Measurements from ENCODE around the gene NECTIN3.

DNA sequence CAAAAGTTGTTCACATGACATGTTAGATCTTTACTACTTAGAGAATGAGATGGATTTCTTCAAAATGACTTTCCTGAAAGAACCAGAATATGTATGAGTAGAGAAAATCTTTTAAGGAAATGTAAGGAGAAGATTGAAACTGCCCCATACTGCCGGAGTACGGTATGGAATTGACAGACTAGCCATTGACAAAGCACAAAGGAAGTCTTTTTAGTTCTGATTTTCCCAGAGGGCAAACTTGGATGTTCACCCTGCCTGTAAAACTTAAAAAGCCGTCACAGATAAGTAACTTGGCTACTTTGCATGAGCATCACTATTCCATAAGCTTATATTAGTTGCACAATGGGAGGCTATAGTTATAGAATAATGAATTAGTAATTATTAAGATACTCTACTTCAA, 93.8 kb downstream of the NECTIN3 start:
- no peak for TF ChIP-seq CREB1 (IDR thresholded peaks at IDR 0.05; ENCODE audit: low read depth)
- no peak for TF ChIP-seq CEBPB (IDR thresholded peaks at IDR 0.05)
- no peak for TF ChIP-seq NFIC (IDR thresholded peaks at IDR 0.05)
- no peak for TF ChIP-seq TEAD4 (IDR thresholded peaks at IDR 0.05)
- TF ChIP-seq FOXM1 (IDR thresholded peaks at IDR 0.05; ENCODE audit: borderline replicate concordance, low read depth) = no peak
- TF ChIP-seq, protein P1, sequence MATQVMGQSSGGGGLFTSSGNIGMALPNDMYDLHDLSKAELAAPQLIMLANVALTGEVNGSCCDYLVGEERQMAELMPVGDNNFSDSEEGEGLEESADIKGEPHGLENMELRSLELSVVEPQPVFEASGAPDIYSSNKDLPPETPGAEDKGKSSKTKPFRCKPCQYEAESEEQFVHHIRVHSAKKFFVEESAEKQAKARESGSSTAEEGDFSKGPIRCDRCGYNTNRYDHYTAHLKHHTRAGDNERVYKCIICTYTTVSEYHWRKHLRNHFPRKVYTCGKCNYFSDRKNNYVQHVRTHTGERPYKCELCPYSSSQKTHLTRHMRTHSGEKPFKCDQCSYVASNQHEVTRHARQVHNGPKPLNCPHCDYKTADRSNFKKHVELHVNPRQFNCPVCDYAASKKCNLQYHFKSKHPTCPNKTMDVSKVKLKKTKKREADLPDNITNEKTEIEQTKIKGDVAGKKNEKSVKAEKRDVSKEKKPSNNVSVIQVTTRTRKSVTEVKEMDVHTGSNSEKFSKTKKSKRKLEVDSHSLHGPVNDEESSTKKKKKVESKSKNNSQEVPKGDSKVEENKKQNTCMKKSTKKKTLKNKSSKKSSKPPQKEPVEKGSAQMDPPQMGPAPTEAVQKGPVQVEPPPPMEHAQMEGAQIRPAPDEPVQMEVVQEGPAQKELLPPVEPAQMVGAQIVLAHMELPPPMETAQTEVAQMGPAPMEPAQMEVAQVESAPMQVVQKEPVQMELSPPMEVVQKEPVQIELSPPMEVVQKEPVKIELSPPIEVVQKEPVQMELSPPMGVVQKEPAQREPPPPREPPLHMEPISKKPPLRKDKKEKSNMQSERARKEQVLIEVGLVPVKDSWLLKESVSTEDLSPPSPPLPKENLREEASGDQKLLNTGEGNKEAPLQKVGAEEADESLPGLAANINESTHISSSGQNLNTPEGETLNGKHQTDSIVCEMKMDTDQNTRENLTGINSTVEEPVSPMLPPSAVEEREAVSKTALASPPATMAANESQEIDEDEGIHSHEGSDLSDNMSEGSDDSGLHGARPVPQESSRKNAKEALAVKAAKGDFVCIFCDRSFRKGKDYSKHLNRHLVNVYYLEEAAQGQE (IDR thresholded peaks at IDR 0.05; ENCODE audit: low read depth) = no peak
- TF ChIP-seq, protein P2, sequence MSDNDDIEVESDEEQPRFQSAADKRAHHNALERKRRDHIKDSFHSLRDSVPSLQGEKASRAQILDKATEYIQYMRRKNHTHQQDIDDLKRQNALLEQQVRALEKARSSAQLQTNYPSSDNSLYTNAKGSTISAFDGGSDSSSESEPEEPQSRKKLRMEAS (IDR thresholded peaks at IDR 0.05) = no peak
- no peak for TF ChIP-seq TAF1 (IDR thresholded peaks at IDR 0.05; ENCODE audit: low read depth)
- TF ChIP-seq EGR1 (IDR thresholded peaks at IDR 0.05) = no peak
- TF ChIP-seq TCF12 (IDR thresholded peaks at IDR 0.05; ENCODE audit: low read depth) = no peak
- TF ChIP-seq RAD21 (IDR thresholded peaks at IDR 0.05; ENCODE audit: low read depth) = no peak
- TF ChIP-seq, protein P3, sequence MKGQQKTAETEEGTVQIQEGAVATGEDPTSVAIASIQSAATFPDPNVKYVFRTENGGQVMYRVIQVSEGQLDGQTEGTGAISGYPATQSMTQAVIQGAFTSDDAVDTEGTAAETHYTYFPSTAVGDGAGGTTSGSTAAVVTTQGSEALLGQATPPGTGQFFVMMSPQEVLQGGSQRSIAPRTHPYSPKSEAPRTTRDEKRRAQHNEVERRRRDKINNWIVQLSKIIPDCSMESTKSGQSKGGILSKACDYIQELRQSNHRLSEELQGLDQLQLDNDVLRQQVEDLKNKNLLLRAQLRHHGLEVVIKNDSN (IDR thresholded peaks at IDR 0.05) = no peak

Measured in Ishikawa (cell line).